GM19463 (cell line): ENCODE measurements around the gene NEK5.

Experiments used
- ATAC-seq: cut with Tn5 transposase; IDR thresholded peaks from one replicate; pipeline ENCODE4 v1.9.1; 2021; ENCODE audit warnings: mild to moderate bottlenecking, moderate library complexity; ENCODE audit not compliant: unreplicated experiment

The NEK5 gene

DNA sequence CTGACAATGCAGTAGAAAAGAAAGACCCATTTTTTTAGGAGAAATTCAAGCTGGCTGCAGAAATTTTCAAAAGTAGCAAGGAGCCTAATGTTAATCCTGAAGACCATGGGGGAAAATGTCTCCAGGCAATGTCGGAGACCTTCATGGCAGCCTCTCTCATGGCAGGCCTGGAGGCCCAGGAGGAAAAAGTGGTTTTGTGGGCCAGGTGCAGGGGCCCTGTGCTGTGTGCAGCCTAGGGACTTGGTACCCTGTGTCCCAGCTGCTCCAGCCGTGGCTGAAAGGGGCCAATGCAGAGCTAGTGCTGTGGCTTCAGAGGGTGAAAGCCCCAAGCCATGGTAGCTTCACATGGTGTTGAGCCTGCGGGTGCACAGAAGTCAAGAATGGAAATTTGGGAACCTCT, 112.6 kb downstream of the NEK5 start:
- no peak for ATAC-seq

GRCh38 chr13:52012512-52012836, 116.4 kb downstream of the NEK5 start:
- no peak for ATAC-seq

DNA sequence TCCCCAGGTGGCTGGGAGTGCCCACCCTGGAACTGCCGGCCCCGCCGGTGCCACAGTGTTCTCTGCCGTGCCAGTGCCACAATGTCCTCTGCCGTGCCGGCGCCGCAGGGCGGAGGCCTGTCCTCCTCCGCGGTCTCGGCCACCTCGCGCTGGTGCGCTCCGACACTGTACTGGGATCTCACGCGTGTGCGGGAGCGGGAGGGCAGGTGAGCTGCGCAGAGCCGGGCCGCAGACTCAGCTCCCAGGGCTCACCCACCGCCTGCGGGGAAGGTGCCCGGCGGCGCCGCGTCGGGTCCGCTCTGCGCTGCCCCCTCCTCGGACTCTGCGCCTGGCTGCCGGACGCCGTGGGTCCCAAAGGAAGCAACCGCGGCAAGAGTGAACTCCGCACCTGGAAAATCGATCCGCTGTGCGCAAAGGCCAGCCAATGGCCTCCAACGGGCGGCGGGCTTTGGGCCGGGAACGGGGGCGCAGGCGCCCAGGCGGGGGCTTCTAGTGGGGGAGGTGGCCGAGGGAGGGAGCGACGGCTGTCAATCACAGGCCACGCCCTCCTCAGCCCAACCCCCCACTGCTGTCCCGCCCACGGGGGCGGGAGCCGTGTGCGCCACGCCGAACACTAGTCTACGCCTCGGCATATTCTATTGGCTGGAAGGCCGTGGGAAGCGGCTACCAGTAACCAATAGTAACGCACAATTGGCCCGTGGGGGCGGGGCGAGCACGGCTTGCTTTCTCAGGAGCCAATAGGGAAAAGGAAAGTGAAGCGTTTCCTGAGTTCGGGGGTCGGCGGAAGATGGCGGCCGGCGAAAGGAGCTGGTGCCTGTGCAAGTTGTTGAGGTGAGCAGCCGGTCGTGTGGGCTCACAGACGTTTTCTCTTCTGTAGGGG, 117.0 kb downstream of the NEK5 start, which contains the start of gene ALG11:
Gene ALG11, plus strand, starts transcription at position 767 of the 880 bp plus-strand sequence. Its CDS starts 21 bp downstream, at position 788.
- peak; percentile 99 for ATAC-seq

GRCh38 chr13:52010890-52011631, 117.8 kb downstream of the NEK5 start, which contains the start of gene ATP7B:
TSS of gene ATP7B (minus strand) at chr13:52011450. CDS start at chr13:52011337, 113 bp downstream.
- no peak for ATAC-seq

DNA sequence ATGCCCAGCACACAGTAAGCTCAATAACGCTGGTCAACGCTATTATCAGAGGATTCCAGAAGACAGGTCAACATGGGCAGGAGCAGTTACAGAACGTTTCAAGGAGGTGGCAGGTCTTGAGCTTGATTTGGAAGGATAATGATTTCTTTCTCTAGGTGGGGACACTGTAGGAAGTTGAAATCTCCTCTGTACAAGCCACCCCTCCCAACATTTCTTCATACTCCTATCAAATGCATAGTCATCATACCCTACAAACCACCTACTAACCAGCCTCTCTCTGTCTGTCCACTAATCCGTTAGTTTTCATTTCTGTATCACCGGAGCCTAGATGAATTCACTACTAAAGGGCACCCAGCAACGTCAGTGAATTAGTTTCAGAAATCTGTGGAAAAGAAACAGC, 118.9 kb downstream of the NEK5 start:
- ATAC-seq, result no peak

- ATAC-seq, result no peak
Measured at GRCh38 chr13:52006523-52007245, 122.2 kb downstream of the NEK5 start.

DNA sequence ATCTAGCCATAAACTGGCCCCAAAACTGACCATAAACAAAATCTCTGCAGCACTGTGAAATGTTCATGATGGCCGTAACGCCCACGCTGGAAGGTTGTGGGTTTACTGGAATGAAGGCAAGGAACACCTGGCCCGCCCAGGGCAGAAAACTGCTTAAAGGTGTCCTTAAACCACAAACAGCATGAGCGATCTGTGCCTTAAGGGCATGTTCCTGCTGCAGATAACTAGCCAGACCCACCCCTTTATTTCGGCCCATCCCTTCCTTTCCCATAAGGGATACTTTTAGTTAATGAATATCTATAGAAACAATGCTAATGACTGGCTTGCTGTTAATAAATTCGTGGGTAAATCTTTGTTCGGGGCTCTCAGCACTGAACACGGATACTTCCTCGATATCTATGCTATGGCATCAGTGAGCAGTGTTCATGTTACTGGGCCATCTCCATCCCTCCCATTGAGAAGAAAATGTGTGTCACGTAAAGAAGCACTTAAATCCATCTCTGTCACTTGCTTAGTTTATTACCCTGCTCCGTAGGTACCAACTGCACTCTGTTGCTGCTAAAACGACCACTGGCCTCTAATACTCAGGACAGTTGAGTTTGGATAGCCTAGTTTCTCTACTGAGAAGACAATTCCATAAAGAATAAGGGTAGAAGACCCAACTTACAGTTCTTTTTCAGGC, 122.9 kb downstream of the NEK5 start:
- no peak for ATAC-seq

DNA sequence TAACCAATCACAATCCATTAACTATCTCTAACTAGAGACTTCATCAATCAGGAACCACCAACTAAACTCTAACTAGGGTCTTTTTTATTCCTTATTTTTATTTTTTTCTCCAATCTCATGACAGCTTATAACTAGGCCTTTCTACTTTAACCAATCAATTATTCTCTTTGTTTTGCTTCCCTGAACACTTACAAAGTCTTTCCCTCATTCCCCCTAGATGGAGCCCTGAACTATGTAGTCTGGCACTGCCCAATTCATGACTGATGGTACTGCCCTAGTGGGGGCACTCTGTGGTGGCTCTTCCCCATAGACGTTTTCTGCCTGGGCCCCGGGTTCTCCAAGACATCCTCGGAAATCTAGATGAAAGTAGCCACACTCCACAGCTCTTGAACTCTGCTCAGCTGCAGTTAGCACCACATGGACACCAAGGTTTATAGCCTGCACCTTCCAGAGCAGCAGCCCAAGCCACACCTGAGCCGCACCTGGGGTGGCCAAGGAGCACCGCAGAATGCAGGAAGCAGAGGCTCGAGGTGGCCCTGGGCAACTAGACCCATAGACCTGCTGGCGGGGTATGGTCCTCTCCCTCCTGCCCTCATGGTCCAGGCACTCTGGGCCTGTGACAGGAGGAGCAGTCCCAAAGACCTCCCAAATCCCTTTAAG, 124.2 kb downstream of the NEK5 start:
- no peak for ATAC-seq

- no peak for ATAC-seq
Measured at GRCh38 chr13:52003541-52003940, 125.3 kb downstream of the NEK5 start.

DNA sequence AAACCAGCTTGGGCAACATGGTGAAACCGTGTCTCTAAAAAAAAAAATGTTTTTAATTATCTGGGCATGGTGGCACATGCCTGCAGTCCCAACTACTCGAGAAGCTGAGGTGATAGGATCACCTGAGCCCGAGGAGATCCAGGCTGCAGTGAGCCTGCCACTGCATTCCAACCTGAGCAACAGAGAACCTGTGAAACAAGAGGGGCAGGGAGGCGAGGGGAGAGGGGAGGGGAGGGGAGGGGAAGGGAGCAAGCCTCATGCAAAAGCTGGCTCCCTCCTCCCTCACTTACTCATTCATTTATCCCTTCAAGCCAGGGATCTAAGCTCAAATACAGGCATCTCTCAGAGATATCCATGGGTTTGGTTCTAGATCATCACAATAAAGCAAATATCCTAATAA, 126.5 kb downstream of the NEK5 start:
- no peak for ATAC-seq

GRCh38 chr13:52001120-52001731, 127.6 kb downstream of the NEK5 start:
- ATAC-seq, result peak; percentile 78

- no peak for ATAC-seq
Measured at GRCh38 chr13:51999921-52000320, 129.0 kb downstream of the NEK5 start.

DNA sequence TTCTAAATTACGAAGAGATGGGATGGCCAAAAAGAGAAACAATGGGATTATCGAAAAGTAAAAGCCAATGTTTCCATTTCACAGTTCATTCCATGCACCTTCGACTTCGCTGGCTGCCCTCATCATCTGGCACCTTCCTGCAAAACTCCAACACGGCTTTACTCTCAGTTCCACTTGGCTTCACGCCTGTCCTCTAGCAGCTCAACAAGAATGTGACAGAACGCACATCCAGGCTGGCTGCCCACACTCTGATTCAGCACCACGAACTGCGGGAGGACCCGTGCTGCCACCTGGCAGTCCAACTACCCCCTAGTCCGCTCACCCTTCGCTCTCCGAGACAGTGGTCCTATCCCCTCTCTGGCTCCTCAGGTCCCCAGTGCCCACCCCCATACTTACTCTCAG, 129.4 kb downstream of the NEK5 start:
- ATAC-seq, result no peak

DNA sequence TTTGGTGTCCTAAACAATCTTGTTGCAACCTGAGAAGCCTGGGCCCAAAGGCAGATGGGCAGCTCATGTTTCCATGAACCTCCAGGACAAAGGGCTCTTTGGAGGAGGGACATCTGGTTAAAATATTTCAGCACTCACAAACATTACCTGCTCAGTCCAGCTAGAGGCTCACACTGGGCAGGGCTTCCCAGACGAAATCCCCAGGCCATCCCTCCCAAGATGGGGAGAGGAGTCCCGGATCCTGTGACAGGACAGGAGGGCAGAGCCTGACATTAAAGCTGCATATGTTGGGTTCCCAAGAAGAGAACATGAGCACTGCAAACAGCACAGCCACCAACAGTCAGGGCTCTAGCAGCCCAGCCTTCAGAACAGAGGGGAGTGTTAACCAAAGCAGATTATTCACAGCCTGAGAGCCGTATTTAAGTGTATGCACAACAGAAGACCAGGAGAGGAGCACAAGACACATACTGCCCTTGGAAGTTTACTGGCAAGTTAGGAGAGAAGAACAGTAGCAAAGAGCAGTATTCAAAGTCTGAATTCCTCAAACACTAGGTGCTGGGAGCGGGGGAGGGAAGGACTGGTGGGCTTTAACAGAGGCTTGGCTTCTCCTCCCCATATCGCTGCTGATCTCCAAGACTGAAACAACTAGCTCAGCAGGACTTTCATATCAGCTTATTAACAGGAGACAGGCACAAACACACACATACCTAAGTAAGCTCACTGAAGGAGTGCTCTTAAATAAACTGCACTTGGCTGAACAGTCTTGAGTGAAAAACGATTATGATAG, 130.0 kb downstream of the NEK5 start:
- ATAC-seq, result no peak

GRCh38 chr13:51997641-51998330, 131.1 kb downstream of the NEK5 start:
- ATAC-seq, result no peak

DNA sequence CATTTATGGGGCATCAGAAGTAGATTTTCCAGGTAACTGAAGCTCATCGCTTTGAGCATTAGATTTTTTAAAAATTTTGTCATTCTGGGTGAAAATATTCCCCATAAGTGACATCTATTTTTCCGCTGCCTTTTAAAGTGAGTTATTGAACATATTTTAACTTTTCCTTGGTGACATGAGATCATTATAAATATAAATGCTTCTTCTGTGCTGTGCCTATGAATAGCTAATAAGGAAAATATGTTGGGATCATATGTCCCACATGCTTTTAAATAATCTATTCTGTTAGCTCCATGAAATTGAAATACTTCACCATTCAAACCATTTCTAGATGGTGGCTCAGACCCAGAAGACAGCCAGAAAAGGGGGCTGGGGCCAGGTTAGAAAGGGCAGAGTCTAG, 131.7 kb downstream of the NEK5 start:
- no peak for ATAC-seq

DNA sequence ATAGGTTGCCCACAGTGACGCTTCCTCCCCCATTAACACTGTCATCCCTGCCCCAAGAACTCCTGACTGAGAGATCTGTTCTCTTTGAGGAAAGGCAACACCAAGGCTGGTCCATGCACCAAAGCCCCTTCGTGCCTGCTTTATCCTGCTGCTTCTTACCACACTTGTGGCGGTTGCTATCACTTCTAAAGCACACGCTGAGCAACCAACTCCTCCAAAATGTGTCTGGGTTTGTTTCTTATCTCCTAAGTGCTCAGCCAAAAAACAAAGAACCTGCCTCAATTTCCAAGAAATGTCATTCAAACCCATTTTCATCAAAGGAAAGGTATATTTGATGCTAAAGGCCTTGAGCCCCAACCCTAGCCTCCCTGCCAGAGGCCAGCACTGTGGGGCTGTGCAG, 132.2 kb downstream of the NEK5 start:
- ATAC-seq, result no peak
